ENCODE results near the gene LORICRIN.
"Not testable (repeated sequence)": the region's sequence is repeated elsewhere in the genome, so short reads cannot be mapped to it uniquely, and the experiment has no call there.

The LORICRIN gene

GRCh38 chr1:153229076-153229829 is 30.2 kb upstream of the LORICRIN start:
- not testable (repeated sequence) for H3K4me1 ChIP-seq (ENCODE audit: control insufficient read depth, insufficient read depth, low read length); H3K27ac ChIP-seq (ENCODE audit: low read length); H3K36me3 ChIP-seq (ENCODE audit: control insufficient read depth, insufficient read depth, low read length); H3K4me3 ChIP-seq (ENCODE audit: low read length); DNase-seq (ENCODE audit: low read depth, low spot score); H3K9me3 ChIP-seq (ENCODE audit: control insufficient read depth, insufficient read depth, low read length); H3K27me3 ChIP-seq (ENCODE audit: control insufficient read depth, insufficient read depth, low read length)
- WGBS (ENCODE audit: insufficient coverage, insufficient read length): no CpG with 5 or more reads among the region's 12 CpGs

DNA sequence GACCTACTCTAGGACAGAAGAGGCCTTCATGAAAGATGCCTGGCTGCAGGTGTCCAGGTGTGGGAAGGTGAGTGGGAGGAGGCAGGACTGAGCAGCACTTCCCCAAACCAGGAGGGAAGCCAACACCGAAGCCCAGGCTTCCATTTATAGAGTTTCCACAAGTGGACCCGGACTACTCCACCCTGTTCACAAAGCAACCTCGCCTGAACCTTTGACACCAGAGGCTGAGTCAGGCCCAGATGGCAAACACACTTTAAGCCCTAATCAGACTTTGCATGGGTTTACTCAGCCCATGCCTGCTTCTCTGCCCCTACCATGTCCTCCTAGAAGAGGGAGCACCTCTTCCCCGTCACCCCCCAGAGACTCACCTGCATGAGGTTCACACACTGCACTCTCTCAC is 28.1 kb upstream of the LORICRIN start:
- H3K9me3 ChIP-seq (ENCODE audit: control insufficient read depth, insufficient read depth, low read length): no peaks in the 10 kb centered on the region
- no peaks in the 10 kb centered on the region for H3K36me3 ChIP-seq (ENCODE audit: control insufficient read depth, insufficient read depth, low read length)
- no peaks in the 10 kb centered on the region for H3K27me3 ChIP-seq (ENCODE audit: control insufficient read depth, insufficient read depth, low read length)
- no peak for DNase-seq (ENCODE audit: low read depth, low spot score)
- no peaks in the 10 kb centered on the region for H3K4me1 ChIP-seq (ENCODE audit: control insufficient read depth, insufficient read depth, low read length)
- H3K27ac ChIP-seq (ENCODE audit: low read length): no peak overlapping the region
- no CpG with 5 or more reads among the region's 4 CpGs for WGBS (ENCODE audit: insufficient coverage, insufficient read length)
- H3K4me3 ChIP-seq (ENCODE audit: low read length): no peak overlapping the region

- H3K27ac ChIP-seq (ENCODE audit: low read length): no peak overlapping the region
- H3K4me1 ChIP-seq (ENCODE audit: control insufficient read depth, insufficient read depth, low read length): no peaks in the 10 kb centered on the region
- no peaks in the 10 kb centered on the region for H3K27me3 ChIP-seq (ENCODE audit: control insufficient read depth, insufficient read depth, low read length)
- no peak overlapping the region for H3K4me3 ChIP-seq (ENCODE audit: low read length)
- no peak for DNase-seq (ENCODE audit: low read depth, low spot score)
- WGBS (ENCODE audit: insufficient coverage, insufficient read length): no CpG with 5 or more reads among the region's 2 CpGs
- H3K36me3 ChIP-seq (ENCODE audit: control insufficient read depth, insufficient read depth, low read length): no peaks in the 10 kb centered on the region
- no peaks in the 10 kb centered on the region for H3K9me3 ChIP-seq (ENCODE audit: control insufficient read depth, insufficient read depth, low read length)
Observed at GRCh38 chr1:153231785-153232184, 27.7 kb upstream of the LORICRIN start.

DNA sequence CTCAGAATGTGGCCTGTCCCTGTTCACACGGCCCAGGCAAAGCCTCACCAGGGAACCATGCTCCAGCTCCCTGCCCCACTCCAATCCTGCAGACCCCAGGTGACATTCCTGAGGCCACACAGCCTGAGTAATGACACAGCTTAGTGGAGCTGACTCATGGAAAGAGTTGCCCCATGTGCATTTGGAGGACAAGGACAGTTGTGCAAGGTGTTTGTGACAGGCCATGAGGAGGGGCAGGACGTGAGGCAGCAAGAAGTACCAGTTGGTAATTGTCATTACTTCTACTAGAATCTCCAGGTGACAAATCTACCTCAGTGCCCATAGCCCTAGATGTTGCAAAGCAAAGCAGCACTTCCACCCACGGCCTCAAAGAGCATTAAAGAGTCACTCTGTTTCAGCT is 26.9 kb upstream of the LORICRIN start:
- H3K4me3 ChIP-seq (ENCODE audit: low read length): no peak overlapping the region
- no peaks in the 10 kb centered on the region for H3K4me1 ChIP-seq (ENCODE audit: control insufficient read depth, insufficient read depth, low read length)
- no peaks in the 10 kb centered on the region for H3K9me3 ChIP-seq (ENCODE audit: control insufficient read depth, insufficient read depth, low read length)
- no CpG with 5 or more reads among the region's 3 CpGs for WGBS (ENCODE audit: insufficient coverage, insufficient read length)
- no peaks in the 10 kb centered on the region for H3K27me3 ChIP-seq (ENCODE audit: control insufficient read depth, insufficient read depth, low read length)
- no peak for DNase-seq (ENCODE audit: low read depth, low spot score)
- no peaks in the 10 kb centered on the region for H3K36me3 ChIP-seq (ENCODE audit: control insufficient read depth, insufficient read depth, low read length)
- no peak overlapping the region for H3K27ac ChIP-seq (ENCODE audit: low read length)

DNA sequence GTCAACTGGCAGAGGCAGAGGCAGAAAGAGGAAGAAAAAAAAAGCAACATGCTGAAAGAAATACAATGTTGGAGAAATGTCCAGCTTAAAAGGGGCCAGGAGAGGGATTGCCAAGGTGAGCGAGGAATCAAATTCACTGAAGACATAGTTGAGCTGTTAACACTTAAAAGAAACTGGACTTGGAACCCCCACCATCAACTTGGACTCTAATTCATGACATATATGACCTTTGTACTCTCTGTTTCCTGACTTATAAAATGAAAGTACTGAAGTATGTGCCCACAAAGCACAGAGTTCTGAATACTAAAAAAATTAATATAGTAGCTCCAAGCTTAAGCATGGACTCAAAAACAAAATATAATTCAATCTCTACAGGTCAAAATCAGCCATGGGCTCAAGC is 26.0 kb upstream of the LORICRIN start:
- no peaks in the 10 kb centered on the region for H3K27me3 ChIP-seq (ENCODE audit: control insufficient read depth, insufficient read depth, low read length)
- H3K27ac ChIP-seq (ENCODE audit: low read length): no peak overlapping the region
- DNase-seq (ENCODE audit: low read depth, low spot score): no peak
- no peaks in the 10 kb centered on the region for H3K9me3 ChIP-seq (ENCODE audit: control insufficient read depth, insufficient read depth, low read length)
- no peaks in the 10 kb centered on the region for H3K36me3 ChIP-seq (ENCODE audit: control insufficient read depth, insufficient read depth, low read length)
- WGBS (ENCODE audit: insufficient coverage, insufficient read length): no CpG with 5 or more reads among the region's 1 CpG
- H3K4me1 ChIP-seq (ENCODE audit: control insufficient read depth, insufficient read depth, low read length): no peaks in the 10 kb centered on the region
- no peak overlapping the region for H3K4me3 ChIP-seq (ENCODE audit: low read length)

DNA sequence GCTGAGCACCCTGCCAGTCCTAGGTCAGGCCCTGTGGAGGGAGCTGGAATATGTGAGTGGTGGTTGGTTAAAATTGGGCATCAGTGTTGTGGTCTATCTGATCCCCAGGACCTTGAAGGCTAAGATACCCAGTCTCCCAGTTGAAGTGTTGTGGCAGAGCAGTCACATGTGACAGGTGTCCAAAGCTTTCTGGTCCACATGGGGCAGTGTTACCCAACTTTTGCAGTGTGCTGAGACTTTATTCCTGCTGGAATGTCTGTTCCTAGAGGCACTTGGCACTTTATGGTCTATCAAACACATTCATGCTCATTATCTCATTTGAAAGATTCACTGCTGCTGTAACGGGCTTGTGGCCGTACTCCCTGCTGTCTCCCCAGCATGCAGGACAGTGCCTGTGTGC is 21.0 kb upstream of the LORICRIN start:
- Histone ChIP-seq H3K9me3 (ENCODE audit: control insufficient read depth, insufficient read depth, low read length) (no peaks in the 10 kb centered on the region), H3K4me1 (ENCODE audit: control insufficient read depth, insufficient read depth, low read length) (no peaks in the 10 kb centered on the region), H3K36me3 (ENCODE audit: control insufficient read depth, insufficient read depth, low read length) (no peaks in the 10 kb centered on the region), H3K27ac (ENCODE audit: low read length) (no peak overlapping the region), H3K4me3 (ENCODE audit: low read length) (no peak overlapping the region), H3K27me3 (ENCODE audit: control insufficient read depth, insufficient read depth, low read length) (no peaks in the 10 kb centered on the region)
- no CpG with 5 or more reads among the region's 2 CpGs for WGBS (ENCODE audit: insufficient coverage, insufficient read length)
- no peak for DNase-seq (ENCODE audit: low read depth, low spot score)

DNA sequence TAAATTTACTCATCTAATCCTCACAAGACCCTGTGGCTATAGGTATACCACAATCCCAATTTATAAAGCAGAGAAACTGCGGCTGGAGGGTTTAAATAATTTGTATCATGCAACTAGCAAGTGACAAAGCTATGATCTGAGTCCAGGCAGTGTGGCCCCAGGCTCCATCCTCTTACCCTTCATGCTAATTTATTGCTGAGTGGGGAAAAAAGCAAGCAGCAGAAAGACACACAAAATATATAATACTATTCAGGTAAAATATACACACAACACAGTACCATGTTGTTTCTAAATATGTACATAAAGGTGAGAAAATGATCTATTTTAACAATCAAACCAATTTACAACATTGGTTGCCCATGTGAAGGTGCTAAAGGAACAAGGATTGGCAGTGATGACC is 17.3 kb upstream of the LORICRIN start:
- Histone ChIP-seq H3K27ac (ENCODE audit: low read length) (no peak overlapping the region), H3K4me1 (ENCODE audit: control insufficient read depth, insufficient read depth, low read length) (no peaks in the 10 kb centered on the region), H3K27me3 (ENCODE audit: control insufficient read depth, insufficient read depth, low read length) (no peaks in the 10 kb centered on the region), H3K9me3 (ENCODE audit: control insufficient read depth, insufficient read depth, low read length) (no peaks in the 10 kb centered on the region), H3K4me3 (ENCODE audit: low read length) (no peak overlapping the region), H3K36me3 (ENCODE audit: control insufficient read depth, insufficient read depth, low read length) (no peaks in the 10 kb centered on the region)
- no peak for DNase-seq (ENCODE audit: low read depth, low spot score)
- no CpG with 5 or more reads among the region's 1 CpG for WGBS (ENCODE audit: insufficient coverage, insufficient read length)

GRCh38 chr1:153245466-153245865 is 14.0 kb upstream of the LORICRIN start:
- Histone ChIP-seq H3K9me3 (ENCODE audit: control insufficient read depth, insufficient read depth, low read length) (no peaks in the 10 kb centered on the region), H3K27ac (ENCODE audit: low read length) (no peak overlapping the region), H3K36me3 (ENCODE audit: control insufficient read depth, insufficient read depth, low read length) (no peaks in the 10 kb centered on the region), H3K4me3 (ENCODE audit: low read length) (no peak overlapping the region), H3K27me3 (ENCODE audit: control insufficient read depth, insufficient read depth, low read length) (no peaks in the 10 kb centered on the region), H3K4me1 (ENCODE audit: control insufficient read depth, insufficient read depth, low read length) (no peaks in the 10 kb centered on the region)
- no CpG with 5 or more reads among the region's 4 CpGs for WGBS (ENCODE audit: insufficient coverage, insufficient read length)
- no peak for DNase-seq (ENCODE audit: low read depth, low spot score)

- Histone ChIP-seq H3K36me3 (ENCODE audit: control insufficient read depth, insufficient read depth, low read length) (no peaks in the 10 kb centered on the region), H3K4me3 (ENCODE audit: low read length) (no peak overlapping the region), H3K4me1 (ENCODE audit: control insufficient read depth, insufficient read depth, low read length) (no peaks in the 10 kb centered on the region), H3K27me3 (ENCODE audit: control insufficient read depth, insufficient read depth, low read length) (no peaks in the 10 kb centered on the region), H3K27ac (ENCODE audit: low read length) (no peak overlapping the region), H3K9me3 (ENCODE audit: control insufficient read depth, insufficient read depth, low read length) (no peaks in the 10 kb centered on the region)
- no CpG with 5 or more reads among the region's 1 CpG for WGBS (ENCODE audit: insufficient coverage, insufficient read length)
- no peak for DNase-seq (ENCODE audit: low read depth, low spot score)
Observed at GRCh38 chr1:153246018-153246417, 13.5 kb upstream of the LORICRIN start.

GRCh38 chr1:153246825-153247224 is 12.7 kb upstream of the LORICRIN start:
- Histone ChIP-seq H3K27ac (ENCODE audit: low read length) (no peak overlapping the region), H3K4me3 (ENCODE audit: low read length) (no peak overlapping the region), H3K9me3 (ENCODE audit: control insufficient read depth, insufficient read depth, low read length) (no peaks in the 10 kb centered on the region), H3K4me1 (ENCODE audit: control insufficient read depth, insufficient read depth, low read length) (no peaks in the 10 kb centered on the region), H3K27me3 (ENCODE audit: control insufficient read depth, insufficient read depth, low read length) (no peaks in the 10 kb centered on the region), H3K36me3 (ENCODE audit: control insufficient read depth, insufficient read depth, low read length) (no peaks in the 10 kb centered on the region)
- no CpG with 5 or more reads among the region's 2 CpGs for WGBS (ENCODE audit: insufficient coverage, insufficient read length)
- no peak for DNase-seq (ENCODE audit: low read depth, low spot score)

DNA sequence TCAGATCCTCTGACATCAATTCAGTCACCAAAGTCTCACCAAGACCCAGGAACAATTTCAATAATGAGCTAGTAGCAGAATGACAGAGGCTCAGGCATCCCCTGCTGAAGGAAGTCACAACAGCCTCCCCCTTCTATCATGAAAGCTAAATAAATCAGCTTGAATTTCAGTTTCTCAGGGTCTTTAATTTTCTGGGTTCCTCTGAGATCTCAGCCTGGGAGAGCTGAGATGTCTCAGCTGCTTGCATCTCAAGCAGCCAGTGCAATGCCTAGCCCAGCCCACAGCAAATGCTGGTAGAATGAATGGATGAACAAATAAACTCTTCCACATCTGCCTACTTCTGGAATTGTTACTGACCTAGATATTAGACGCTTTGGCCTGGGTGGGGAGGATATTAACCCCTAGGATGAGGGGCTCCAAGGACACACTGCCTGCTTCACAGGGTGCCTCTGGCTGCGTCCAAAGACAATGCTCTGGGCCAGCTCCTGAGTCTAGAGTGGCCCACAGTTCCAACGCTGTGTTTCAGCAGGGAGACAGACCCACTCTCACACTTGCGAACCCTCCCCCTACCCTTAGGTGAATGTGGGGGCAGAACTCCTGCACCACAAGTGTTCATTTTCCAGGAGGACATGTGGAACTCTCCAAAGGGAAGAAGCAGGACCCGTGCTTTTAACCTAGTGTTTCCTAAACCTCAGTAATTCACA is 11.2 kb upstream of the LORICRIN start:
- Histone ChIP-seq H3K27ac (ENCODE audit: low read length) (no peak overlapping the region), H3K4me3 (ENCODE audit: low read length) (no peak overlapping the region), H3K27me3 (ENCODE audit: control insufficient read depth, insufficient read depth, low read length) (no peaks in the 10 kb centered on the region), H3K36me3 (ENCODE audit: control insufficient read depth, insufficient read depth, low read length) (no peaks in the 10 kb centered on the region), H3K9me3 (ENCODE audit: control insufficient read depth, insufficient read depth, low read length) (no peaks in the 10 kb centered on the region), H3K4me1 (ENCODE audit: control insufficient read depth, insufficient read depth, low read length) (no peaks in the 10 kb centered on the region)
- no peak for DNase-seq (ENCODE audit: low read depth, low spot score)
- no CpG with 5 or more reads among the region's 5 CpGs for WGBS (ENCODE audit: insufficient coverage, insufficient read length)
